ENCODE data around the gene CFAP161.
"Not testable (repeated sequence)": the region's sequence is repeated elsewhere in the genome, so short reads cannot be mapped to it uniquely, and the experiment has no call there.

Gene CFAP161

GRCh38 chr15:81106560-81106959 is 27.5 kb upstream of the CFAP161 start:
- no peak for FAIRE-seq
- peak; percentile 72 for DNase-seq (ENCODE audit: low spot score)

GRCh38 chr15:81107889-81108288 is 26.2 kb upstream of the CFAP161 start:
- DNase-seq (ENCODE audit: low spot score) (no peak), FAIRE-seq (no peak)

GRCh38 chr15:81108427-81108826 is 25.6 kb upstream of the CFAP161 start:
- FAIRE-seq (no peak), DNase-seq (ENCODE audit: low spot score) (no peak)

- DNase-seq (ENCODE audit: low spot score) (no peak), FAIRE-seq (no peak)
Measured at GRCh38 chr15:81111018-81111417, 23.1 kb upstream of the CFAP161 start.

- DNase-seq (ENCODE audit: low spot score): no peak
- FAIRE-seq: no peak
Measured at GRCh38 chr15:81111510-81112470, 22.3 kb upstream of the CFAP161 start.

GRCh38 chr15:81113204-81113657 is 20.8 kb upstream of the CFAP161 start:
- DNase-seq (ENCODE audit: low spot score) (no peak), FAIRE-seq (peak; percentile 20)

GRCh38 chr15:81113861-81114291 is 20.2 kb upstream of the CFAP161 start:
- DNase-seq (ENCODE audit: low spot score): no peak
- no peak for FAIRE-seq

- DNase-seq (ENCODE audit: low spot score) (no peak), FAIRE-seq (no peak)
Measured at GRCh38 chr15:81115054-81115939, 18.8 kb upstream of the CFAP161 start.

GRCh38 chr15:81117136-81117535 is 16.9 kb upstream of the CFAP161 start:
- DNase-seq (ENCODE audit: low spot score): no peak
- no peak for FAIRE-seq

GRCh38 chr15:81117581-81117980 is 16.5 kb upstream of the CFAP161 start:
- no peak for FAIRE-seq
- DNase-seq (ENCODE audit: low spot score): no peak

- DNase-seq (ENCODE audit: low spot score) (no peak), FAIRE-seq (no peak)
Measured at GRCh38 chr15:81118361-81118760, 15.7 kb upstream of the CFAP161 start.

GRCh38 chr15:81120069-81120468 is 14.0 kb upstream of the CFAP161 start:
- no peak for FAIRE-seq

GRCh38 chr15:81126892-81127291 is 7.2 kb upstream of the CFAP161 start:
- FAIRE-seq (no peak), DNase-seq (ENCODE audit: low spot score) (no peak)

More at GRCh38 chr15:81120069-81120468, 14.0 kb upstream of the CFAP161 start:
- DNase-seq (ENCODE audit: low spot score): no peak

GRCh38 chr15:81141478-81141877 is 7.4 kb downstream of the CFAP161 start:
- not testable (repeated sequence) for DNase-seq (ENCODE audit: low spot score); FAIRE-seq

- DNase-seq (ENCODE audit: low spot score): no peak
- no peak for FAIRE-seq
Measured at GRCh38 chr15:81146006-81146405, 11.9 kb downstream of the CFAP161 start.

GRCh38 chr15:81146466-81146865 is 12.4 kb downstream of the CFAP161 start:
- no peak for FAIRE-seq

GRCh38 chr15:81151389-81151788 is 17.3 kb downstream of the CFAP161 start:
- no peak for FAIRE-seq
- no peak for DNase-seq (ENCODE audit: low spot score)

More at GRCh38 chr15:81146466-81146865, 12.4 kb downstream of the CFAP161 start:
- DNase-seq (ENCODE audit: low spot score): no peak

GRCh38 chr15:81152339-81152738 is 18.3 kb downstream of the CFAP161 start:
- no peak for DNase-seq (ENCODE audit: low spot score)
- FAIRE-seq: no peak

- DNase-seq (ENCODE audit: low spot score) (no peak), FAIRE-seq (no peak)
Measured at GRCh38 chr15:81152799-81153198, 18.7 kb downstream of the CFAP161 start.

GRCh38 chr15:81155375-81156218 is 21.5 kb downstream of the CFAP161 start:
- peak; percentile 46 for DNase-seq (ENCODE audit: low spot score)
- FAIRE-seq: no peak

- FAIRE-seq: no peak
- no peak for DNase-seq (ENCODE audit: low spot score)
Measured at GRCh38 chr15:81156324-81156723, 22.3 kb downstream of the CFAP161 start.
